SJSA1 (cell line): ENCODE measurements around the gene ARHGAP32. TPM values are rescaled to one million over a fixed set of nuclear protein-coding genes. Genes with fewer than 3 reads are reported as not detected.

Experiments
- DNase-seq, 2 experiments: peaks; one replicate each; pipeline ENCODE4 v3.0.0-alpha.2; 2015 to 2020; ENCODE audit warnings: low spot score in 2 of 2, low read depth in 1 of 2
- H3K27ac ChIP-seq: fragments of 250-450 bp; sonication (Bioruptor Pico); 2 replicates; pipeline ENCODE4 v1.5.1; 2020; ENCODE audit warnings: mild to moderate bottlenecking, moderate library complexity
- H3K27me3 ChIP-seq: fragments of 250-450 bp; sonication (Bioruptor Pico); replicated peaks from 2 replicates; pipeline ENCODE4 v1.5.1; 2020; ENCODE audit warnings: mild to moderate bottlenecking, moderate library complexity
- H3K36me3 ChIP-seq: fragments of 250-450 bp; sonication (Bioruptor Pico); 2 replicates; pipeline ENCODE4 v1.5.1; 2020; ENCODE audit warnings: mild to moderate bottlenecking
- H3K4me1 ChIP-seq: fragments of 250-450 bp; sonication (Bioruptor Pico); replicated peaks from 2 replicates; pipeline ENCODE4 v1.6.1; 2021; ENCODE audit warnings: mild to moderate bottlenecking
- H3K4me3 ChIP-seq: fragments of 250-450 bp; sonication (Bioruptor Pico); 2 replicates; pipeline ENCODE4 v1.5.1; 2020; ENCODE audit warnings: mild to moderate bottlenecking
- H3K9me3 ChIP-seq: fragments of 250-450 bp; sonication (Bioruptor Pico); replicated peaks from 2 replicates; pipeline ENCODE4 v1.5.1; 2020; ENCODE audit warnings: mild to moderate bottlenecking
- total RNA-seq: library from RNA; depleted of rRNA; stranded (reverse); fragments of >200 nt; shearing (Covaris generic); gene quantifications from 2 replicates; pipeline ENCODE4 v1.2.3, GENCODE V29; 2014; rRNA removed

The ARHGAP32 gene
- 2.1 and 3.3 TPM in 2 replicates for total RNA-seq

DNA sequence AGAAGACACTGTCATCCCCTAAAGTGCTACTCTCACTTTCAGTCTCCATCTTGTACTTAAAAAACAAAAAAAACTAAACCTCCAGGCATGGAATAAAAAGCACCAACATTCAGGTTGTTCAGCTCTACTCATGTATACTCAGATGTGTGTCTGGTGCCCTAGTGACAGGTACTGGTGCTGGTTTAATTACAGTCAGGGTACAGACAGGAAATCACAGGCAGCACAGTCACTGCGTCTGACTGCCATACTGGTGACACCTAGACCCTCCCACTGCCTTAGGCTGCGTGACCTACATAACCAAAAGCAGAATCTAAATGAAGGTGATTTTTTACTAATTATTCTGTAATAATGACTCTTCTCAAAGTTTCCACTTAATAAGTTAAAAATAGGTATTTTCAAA lies at the start of gene ARHGAP32:
ARHGAP32 (minus strand) TSS at position 176 of the 400 bp plus-strand sequence; CDS start at position 49, 127 bp downstream.
- no peak for DNase-seq
- Histone ChIP-seq H3K27ac (no peak within 1 kb of the TSS), H3K27me3 (no peaks in the 10 kb centered on the region), H3K4me3 (no peak within 1 kb of the TSS), H3K9me3 (no peaks in the 10 kb centered on the region), H3K36me3 (no peaks in the 10 kb centered on the region), H3K4me1 (no peaks in the 10 kb centered on the region; the same call in 1 of the 2 replicates)

DNA sequence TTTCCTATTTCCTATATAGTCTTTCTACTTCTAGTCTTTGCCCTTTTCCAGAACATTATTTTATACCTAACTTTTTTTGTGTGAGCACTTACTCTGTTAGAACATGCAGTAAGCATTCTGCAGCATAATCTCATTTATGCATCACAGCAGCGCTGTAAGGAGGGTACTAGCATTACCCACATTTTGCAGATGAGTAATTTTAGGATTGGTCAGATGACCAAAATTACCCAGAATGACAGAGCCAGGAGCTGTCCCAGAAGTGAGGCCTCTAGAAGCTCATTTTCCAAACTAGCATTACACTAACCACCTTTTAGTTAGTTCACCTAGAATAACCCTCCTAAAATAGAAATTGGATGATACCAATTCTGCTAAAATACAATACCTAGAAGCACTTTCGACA lies 47.1 kb upstream of the ARHGAP32 start:
- no peak overlapping the region for H3K27ac ChIP-seq

DNA sequence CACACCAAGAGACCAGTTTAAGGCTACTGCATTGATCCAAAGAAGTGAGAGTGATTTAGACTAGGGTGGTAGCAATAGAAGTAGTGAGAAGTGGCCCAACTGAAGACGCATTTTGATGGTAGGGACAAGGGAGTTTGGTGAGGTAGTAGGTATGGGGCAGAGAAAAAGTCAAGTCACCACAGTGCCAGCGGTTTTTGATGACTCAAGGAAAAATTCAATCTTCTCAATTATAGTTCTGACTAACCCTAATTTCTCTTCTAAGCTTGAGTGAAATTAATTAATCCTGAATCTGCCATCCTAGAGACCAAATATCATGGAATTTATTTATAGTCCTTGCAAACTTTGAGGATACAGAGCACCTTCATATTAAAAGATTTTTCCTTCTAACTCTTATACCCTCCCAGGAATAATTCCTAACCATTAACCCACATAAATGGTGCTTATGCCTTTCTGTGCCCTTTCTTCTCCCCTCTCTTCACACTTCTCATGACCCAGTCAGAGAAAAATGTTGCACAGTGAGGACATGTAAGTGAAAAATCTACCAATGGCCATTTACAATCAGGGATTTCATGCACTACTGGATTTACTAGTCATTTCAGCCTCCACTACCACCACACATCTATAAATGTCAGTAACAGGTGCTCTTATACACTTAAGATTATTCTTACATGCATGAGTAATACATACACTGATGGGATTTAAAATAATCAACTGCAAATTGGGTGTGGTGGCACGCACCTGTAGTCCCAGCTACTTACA lies 45.9 kb upstream of the ARHGAP32 start:
- Histone ChIP-seq H3K27ac (no peak overlapping the region), H3K36me3 (no peaks in the 10 kb centered on the region), H3K4me3 (no peak overlapping the region), H3K4me1 (no peaks in the 10 kb centered on the region), H3K9me3 (no peaks in the 10 kb centered on the region), H3K27me3 (no peaks in the 10 kb centered on the region)
- DNase-seq, result no peak

More for the DNA sequence above, 47.1 kb upstream of the ARHGAP32 start:
- no peaks in the 10 kb centered on the region for H3K4me1 ChIP-seq
- H3K27me3 ChIP-seq, result no peaks in the 10 kb centered on the region
- no peak for DNase-seq
- H3K9me3 ChIP-seq, result no peaks in the 10 kb centered on the region
- H3K36me3 ChIP-seq, result no peaks in the 10 kb centered on the region
- H3K4me3 ChIP-seq, result no peak overlapping the region

- Histone ChIP-seq H3K4me3 (no peak overlapping the region), H3K36me3 (no peaks in the 10 kb centered on the region), H3K27me3 (no peaks in the 10 kb centered on the region), H3K4me1 (no peaks in the 10 kb centered on the region), H3K27ac (no peak overlapping the region), H3K9me3 (no peaks in the 10 kb centered on the region)
- DNase-seq, result no peak
These were observed 45.3 kb upstream of the ARHGAP32 start for GRCh38 chr11:129237456-129237855.

GRCh38 chr11:129236850-129237249 lies 44.7 kb upstream of the ARHGAP32 start:
- no peak overlapping the region for H3K27ac ChIP-seq
- H3K9me3 ChIP-seq, result no peaks in the 10 kb centered on the region
- no peaks in the 10 kb centered on the region for H3K4me1 ChIP-seq
- no peaks in the 10 kb centered on the region for H3K27me3 ChIP-seq
- H3K36me3 ChIP-seq, result no peaks in the 10 kb centered on the region
- no peak for DNase-seq
- no peak overlapping the region for H3K4me3 ChIP-seq

DNA sequence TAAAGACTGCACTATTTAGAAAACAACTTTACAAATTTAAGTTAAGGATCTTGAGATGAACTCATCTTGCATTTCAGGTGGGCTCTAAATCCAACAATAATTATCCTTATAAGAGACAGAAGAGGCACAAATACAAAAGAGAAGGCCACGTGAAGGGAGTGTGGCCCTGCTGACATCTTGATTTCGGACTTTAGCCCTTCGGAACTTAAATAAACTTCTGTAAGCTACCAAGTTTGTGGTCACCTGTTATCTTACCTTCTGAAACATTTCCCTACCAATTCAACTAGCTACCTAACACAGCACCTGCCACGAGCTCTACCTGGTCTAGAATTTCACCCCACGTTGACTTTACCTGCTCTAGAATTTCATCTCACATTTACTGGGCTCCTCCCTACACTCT lies 42.9 kb upstream of the ARHGAP32 start:
- H3K4me1 ChIP-seq, result no peaks in the 10 kb centered on the region
- DNase-seq, result no peak
- no peaks in the 10 kb centered on the region for H3K36me3 ChIP-seq
- no peak overlapping the region for H3K27ac ChIP-seq
- no peaks in the 10 kb centered on the region for H3K9me3 ChIP-seq
- H3K27me3 ChIP-seq, result no peaks in the 10 kb centered on the region
- H3K4me3 ChIP-seq, result no peak overlapping the region

DNA sequence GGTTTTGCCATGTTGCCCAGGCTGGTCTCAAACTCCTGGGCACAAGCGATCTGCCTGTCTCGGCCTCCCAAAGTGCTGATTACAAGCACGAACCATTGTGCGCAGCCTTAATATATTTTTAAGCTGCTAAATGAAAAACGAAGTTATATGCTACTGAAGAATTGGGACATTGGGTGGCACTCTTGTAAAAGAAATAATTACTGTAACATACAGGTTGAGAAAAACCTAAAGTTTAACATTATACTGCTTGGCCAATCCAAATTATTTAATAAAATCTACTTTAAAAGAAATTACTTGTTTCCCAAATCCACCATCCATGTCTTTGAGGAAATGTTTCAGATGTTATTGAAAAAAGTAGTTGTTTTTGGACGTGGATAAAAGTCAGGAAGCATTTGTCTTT lies 37.9 kb upstream of the ARHGAP32 start:
- no peak for DNase-seq
- no peaks in the 10 kb centered on the region for H3K36me3 ChIP-seq
- H3K27me3 ChIP-seq, result no peaks in the 10 kb centered on the region
- no peaks in the 10 kb centered on the region for H3K9me3 ChIP-seq
- H3K4me1 ChIP-seq, result no peaks in the 10 kb centered on the region
- no peak overlapping the region for H3K27ac ChIP-seq
- H3K4me3 ChIP-seq, result no peak overlapping the region

DNA sequence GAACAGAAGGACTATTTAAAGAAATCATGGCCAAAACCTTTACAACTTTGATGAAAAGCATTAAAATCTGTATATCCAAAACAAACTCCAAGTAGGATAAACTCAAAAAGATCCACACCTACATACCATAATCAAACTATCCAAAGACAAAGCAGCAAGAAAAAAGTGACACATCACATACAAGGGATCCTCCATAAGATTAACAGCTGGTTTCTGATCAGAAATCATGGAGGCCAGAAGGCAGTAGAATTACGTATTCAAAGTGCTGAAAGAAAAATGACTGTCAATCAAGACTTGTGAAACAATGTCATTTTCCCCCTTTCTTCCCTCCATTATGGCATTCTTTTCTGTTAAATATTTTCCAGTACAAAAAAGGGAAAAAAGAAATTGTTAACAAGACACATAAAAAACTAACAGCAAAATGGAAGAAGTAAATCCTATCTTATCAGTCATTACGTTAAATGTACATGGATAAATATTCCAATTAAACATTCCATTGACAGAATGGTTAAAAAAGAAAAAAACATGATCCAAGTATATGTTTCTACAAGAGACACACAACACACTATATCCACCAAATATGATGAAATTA lies 34.2 kb upstream of the ARHGAP32 start:
- Histone ChIP-seq H3K27ac (no peak overlapping the region), H3K9me3 (no peaks in the 10 kb centered on the region), H3K4me3 (no peak overlapping the region), H3K4me1 (no peaks in the 10 kb centered on the region), H3K27me3 (no peaks in the 10 kb centered on the region), H3K36me3 (no peaks in the 10 kb centered on the region)
- no peak for DNase-seq

DNA sequence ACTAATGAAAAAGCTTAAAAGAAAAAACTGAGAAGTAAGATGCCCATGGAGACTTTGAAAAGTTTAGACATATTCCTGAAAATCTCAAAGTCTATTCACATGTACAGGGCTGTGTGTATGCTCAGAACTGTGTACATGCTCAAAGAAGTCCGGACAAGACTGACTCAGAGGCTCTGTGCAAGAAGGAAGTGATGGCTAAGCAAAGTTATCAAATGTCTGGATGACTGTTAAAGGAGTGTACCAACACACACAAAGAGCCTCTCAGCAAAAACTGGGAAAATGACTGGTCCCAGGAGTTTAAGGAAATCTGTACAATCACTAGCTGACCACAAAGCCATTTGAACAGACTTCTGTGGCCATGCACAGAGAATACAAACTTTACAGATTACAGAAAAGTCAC lies 33.1 kb upstream of the ARHGAP32 start:
- DNase-seq, result no peak
- Histone ChIP-seq H3K27ac (no peak overlapping the region), H3K9me3 (no peaks in the 10 kb centered on the region), H3K36me3 (no peaks in the 10 kb centered on the region), H3K4me1 (no peaks in the 10 kb centered on the region), H3K27me3 (no peaks in the 10 kb centered on the region), H3K4me3 (no peak overlapping the region)

DNA sequence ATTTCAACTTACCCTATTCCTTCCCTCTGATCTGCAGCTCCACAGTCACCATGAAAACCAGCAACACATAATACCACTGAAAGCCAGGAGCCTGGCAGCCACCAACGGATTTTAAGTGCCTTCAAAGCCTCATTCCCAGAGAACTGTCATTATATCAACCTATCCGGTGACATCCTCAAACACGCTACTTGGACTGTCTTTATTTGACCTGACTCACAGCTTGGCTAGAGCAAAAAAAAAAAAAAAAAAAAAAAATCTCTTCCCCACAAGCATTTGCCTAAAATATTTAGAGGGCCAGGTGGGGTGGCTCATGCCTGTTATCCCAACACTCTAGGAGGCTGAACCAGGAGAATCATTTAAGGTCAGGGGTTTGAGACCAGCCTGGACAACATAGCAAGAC lies 32.4 kb upstream of the ARHGAP32 start:
- Histone ChIP-seq H3K4me3 (no peak overlapping the region), H3K4me1 (no peaks in the 10 kb centered on the region), H3K27me3 (no peaks in the 10 kb centered on the region), H3K9me3 (no peaks in the 10 kb centered on the region), H3K36me3 (no peaks in the 10 kb centered on the region), H3K27ac (no peak overlapping the region)
- no peak for DNase-seq

GRCh38 chr11:129223701-129224149 lies 31.6 kb upstream of the ARHGAP32 start:
- no peak overlapping the region for H3K27ac ChIP-seq
- no peak for DNase-seq
- H3K4me3 ChIP-seq, result no peak overlapping the region

DNA sequence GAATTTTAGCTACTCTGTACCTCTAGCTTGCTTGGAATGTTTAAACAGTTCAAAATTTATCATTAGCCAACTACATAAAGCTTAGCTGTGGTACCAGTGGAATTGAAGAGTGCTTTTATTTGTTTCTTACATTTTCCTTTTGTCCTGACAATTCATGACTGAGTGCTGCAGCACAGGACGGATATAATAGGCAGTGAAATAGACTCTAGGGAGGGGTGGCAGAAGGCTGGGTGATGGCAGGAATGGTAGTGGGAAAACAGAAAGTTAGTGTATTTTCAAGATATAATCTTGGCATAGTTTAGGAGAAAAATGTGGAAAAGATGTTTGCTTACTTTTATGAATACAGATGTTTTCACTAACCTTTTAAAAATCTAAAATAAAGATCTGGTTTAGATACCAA lies 31.1 kb upstream of the ARHGAP32 start:
- Histone ChIP-seq H3K4me1 (no peaks in the 10 kb centered on the region), H3K9me3 (no peaks in the 10 kb centered on the region), H3K27ac (no peak overlapping the region), H3K4me3 (no peak overlapping the region), H3K27me3 (no peaks in the 10 kb centered on the region), H3K36me3 (no peaks in the 10 kb centered on the region)
- DNase-seq, result no peak

More at GRCh38 chr11:129223701-129224149, 31.6 kb upstream of the ARHGAP32 start:
- Histone ChIP-seq H3K4me1 (no peaks in the 10 kb centered on the region), H3K36me3 (no peaks in the 10 kb centered on the region), H3K27me3 (no peaks in the 10 kb centered on the region), H3K9me3 (no peaks in the 10 kb centered on the region)

GRCh38 chr11:129222158-129222557 lies 30.0 kb upstream of the ARHGAP32 start:
- H3K27me3 ChIP-seq, result no peaks in the 10 kb centered on the region
- H3K27ac ChIP-seq, result no peak overlapping the region
- no peak overlapping the region for H3K4me3 ChIP-seq
- H3K4me1 ChIP-seq, result no peaks in the 10 kb centered on the region
- H3K36me3 ChIP-seq, result no peaks in the 10 kb centered on the region
- H3K9me3 ChIP-seq, result no peaks in the 10 kb centered on the region
- no peak for DNase-seq

DNA sequence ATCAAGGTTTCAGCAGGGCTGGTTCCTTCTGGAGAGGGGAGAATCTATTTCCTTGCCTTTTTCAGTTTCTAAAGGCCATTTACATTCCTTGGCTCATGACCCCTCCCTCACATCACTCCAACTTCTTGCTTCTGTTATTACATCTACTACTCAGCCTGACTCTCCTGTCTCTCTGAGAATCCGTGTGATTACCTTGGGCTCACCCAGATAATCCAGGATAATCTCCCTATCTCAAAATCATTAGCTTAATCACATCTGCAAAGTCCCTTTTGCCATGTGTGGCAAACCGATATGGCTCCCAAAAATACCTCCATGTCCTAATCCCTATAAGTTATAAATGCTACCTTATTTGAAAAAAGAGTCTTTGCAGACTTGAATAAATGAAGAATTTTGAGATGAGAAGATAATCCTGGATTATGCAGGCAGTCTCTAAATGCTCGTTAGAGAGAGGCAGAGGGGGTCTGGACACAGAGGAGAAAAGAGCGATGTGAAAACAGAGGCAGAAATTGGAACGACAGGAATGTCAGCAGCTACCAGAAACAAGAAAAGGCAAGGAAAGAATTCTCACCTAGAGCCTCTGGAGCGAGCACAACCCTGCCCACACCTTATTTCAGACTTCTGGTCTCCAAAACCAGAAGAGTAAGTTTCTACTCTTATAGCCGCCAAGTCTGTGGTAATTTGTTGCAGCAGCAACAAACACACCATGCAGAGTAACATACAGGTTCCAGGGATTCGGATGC lies 23.6 kb upstream of the ARHGAP32 start:
- Histone ChIP-seq H3K9me3 (no peaks in the 10 kb centered on the region), H3K4me1 (no peaks in the 10 kb centered on the region), H3K36me3 (no peaks in the 10 kb centered on the region), H3K27me3 (no peaks in the 10 kb centered on the region), H3K27ac (no peak overlapping the region), H3K4me3 (no peak overlapping the region)
- DNase-seq, result no peak
